Purkinje cell (primary cell): ENCODE results near the gene SYN1. TPM values are rescaled to one million over a fixed set of nuclear protein-coding genes. Genes with fewer than 3 reads are reported as not detected.

Source experiments
- polyA plus RNA-seq: library from polyadenylated mRNA; unstranded; fragments of >200 nt; fragmentation: Nextera tagmentation; gene quantifications from 2 replicates; pipeline ENCODE4 v1.2.1, GENCODE V29; 2014

SYN1 gene
- polyA plus RNA-seq, result 22.0 and 79.5 TPM in 2 replicates

GRCh38 chrX:47619486-47620302 lies at the start of gene SYN1:
SYN1 (minus strand) TSS chrX:47619857; CDS start chrX:47619728, 129 bp downstream.

GRCh38 chrX:47658684-47659420 lies 39.2 kb upstream of the SYN1 start, which contains the start of gene UXT:
UXT (minus strand) TSS chrX:47659180; CDS start chrX:47658927, 253 bp downstream.

GRCh38 chrX:47650164-47651042 lies 30.7 kb upstream of the SYN1 start, which contains the start of gene ELK1:
ELK1 (minus strand) TSS chrX:47650563; CDS start chrX:47641441, 9,122 bp downstream.

GRCh38 chrX:47629419-47630200 lies 10.0 kb upstream of the SYN1 start, which contains the start of gene CFP:
CFP (minus strand) TSS chrX:47629930; CDS start chrX:47629844, 86 bp downstream.

GRCh38 chrX:47581731-47582647 lies 37.7 kb downstream of the SYN1 start, which contains the start of gene TIMP1:
TIMP1 (plus strand) TSS chrX:47582436; CDS start chrX:47583416, 980 bp downstream.

GRCh38 chrX:47560934-47561658 lies 58.6 kb downstream of the SYN1 start, which contains the start of gene ARAF:
ARAF (plus strand) TSS chrX:47561205; CDS start chrX:47562968, 1,763 bp downstream.

Other genes starting within 250 kb of the SYN1 start
- 0.17 TPM in 1 of 2 replicates, not detected in the other for gene ZNF157, start 249.3 kb downstream of the SYN1 start, polyA plus RNA-seq
- 6.1 and 7.5 TPM in 2 replicates for gene ZNF41, start 136.6 kb downstream of the SYN1 start, polyA plus RNA-seq
- 7.0 and 9.1 TPM in 2 replicates for gene ARAF, start 58.7 kb downstream of the SYN1 start, polyA plus RNA-seq
- 16.8 and 34.9 TPM in 2 replicates for gene TIMP1, start 37.4 kb downstream of the SYN1 start, polyA plus RNA-seq
- gene CFP, start 10.1 kb upstream of the SYN1 start, polyA plus RNA-seq, result 1.9 TPM in 1 of 2 replicates, not detected in the other
- 0.45 and 1.8 TPM in 2 replicates for gene ELK1, start 30.7 kb upstream of the SYN1 start, polyA plus RNA-seq
- 93.0 and 107 TPM in 2 replicates for gene UXT, start 39.3 kb upstream of the SYN1 start, polyA plus RNA-seq
- gene ZNF81, start 217.0 kb upstream of the SYN1 start, polyA plus RNA-seq, result 0.20 and 1.6 TPM in 2 replicates